ENCODE results near the gene DLK2. TPM values are rescaled to one million over a fixed set of nuclear protein-coding genes. Genes with fewer than 3 reads are reported as not detected.
"Not testable (repeated sequence)": the region's sequence is repeated elsewhere in the genome, so short reads cannot be mapped to it uniquely, and the experiment has no call there.

DLK2 gene
- total and polyA plus RNA-seq, 12 donors = 0.28 to 5.1 (median 1.8) TPM; not detected in 1

- no peak for DNase-seq
- peaks cover 0 to 5% (median 0%) of the 10 kb centered on the region in 7 donors for H3K27me3 ChIP-seq
Observed at GRCh38 chr6:43421831-43422230, 33.5 kb downstream of the DLK2 start.

GRCh38 chr6:43420012-43420709 lies 35.2 kb downstream of the DLK2 start:
- TF ChIP-seq CTCF (IDR thresholded peaks at IDR 0.05) = no peak
- 64 to 66% methylated on average over 5 of the region's 5 CpGs for WGBS, 2 donors
- intact Hi-C loops (cut with DNase I) = no loop called here
- peaks cover 0 to 7% (median 0%) of the 10 kb centered on the region in 11 donors for H3K9me3 ChIP-seq
- no peaks in the 10 kb centered on the region for H3K36me3 ChIP-seq
- peaks cover 0 to 5% (median 0%) of the 10 kb centered on the region in 7 donors for H3K27me3 ChIP-seq
- H3K4me3 ChIP-seq = no peak overlapping the region
- no peak for DNase-seq
- H3K4me1 ChIP-seq = no peaks in the 10 kb centered on the region
- no peak for ATAC-seq
- no peak overlapping the region for H3K27ac ChIP-seq

More at GRCh38 chr6:43421831-43422230, 33.5 kb downstream of the DLK2 start:
- peaks cover 0 to 7% (median 0%) of the 10 kb centered on the region in 11 donors for H3K9me3 ChIP-seq
- TF ChIP-seq CTCF (IDR thresholded peaks at IDR 0.05) = no peak
- H3K4me3 ChIP-seq = no peak overlapping the region
- no peaks in the 10 kb centered on the region for H3K36me3 ChIP-seq
- WGBS, 2 donors = 71 to 78% methylated on average over 3 of the region's 3 CpGs
- H3K27ac ChIP-seq = no peak overlapping the region
- ATAC-seq = no peak
- intact Hi-C loops (cut with DNase I) = no loop called here
- H3K4me1 ChIP-seq = peaks cover 0 to 3% (median under 1%) of the 10 kb centered on the region in 9 donors

- WGBS, 2 donors = 75 to 78% methylated on average over 4 of the region's 4 CpGs
- DNase-seq = no peak
- Histone ChIP-seq H3K27me3 (peaks cover 0 to 7% (median 0%) of the 10 kb centered on the region in 7 donors), H3K4me1 (no peaks in the 10 kb centered on the region), H3K27ac (no peak overlapping the region), H3K4me3 (no peak overlapping the region), H3K9me3 (no peaks in the 10 kb centered on the region), H3K36me3 (no peaks in the 10 kb centered on the region)
- ATAC-seq = no peak
- TF ChIP-seq CTCF (IDR thresholded peaks at IDR 0.05) = no peak
- intact Hi-C loops (cut with DNase I) = no loop called here
Observed at GRCh38 chr6:43416935-43417334, 38.4 kb downstream of the DLK2 start.

- H3K27me3 ChIP-seq; H3K4me3 ChIP-seq; H3K36me3 ChIP-seq; DNase-seq; H3K27ac ChIP-seq; intact Hi-C loops (cut with DNase I); ATAC-seq; H3K9me3 ChIP-seq; H3K4me1 ChIP-seq: not testable (repeated sequence)
- 88 to 95% methylated on average over 8 of the region's 8 CpGs for WGBS, 2 donors
Observed at GRCh38 chr6:43415275-43415674, 40.1 kb downstream of the DLK2 start.

- no peaks in the 10 kb centered on the region for H3K36me3 ChIP-seq
- H3K4me1 ChIP-seq = no peaks in the 10 kb centered on the region
- WGBS, 2 donors = 96 to 100% methylated on average over 2 of the region's 2 CpGs
- no peak for TF ChIP-seq CTCF (IDR thresholded peaks at IDR 0.05)
- H3K27me3 ChIP-seq = peaks cover 0 to 14% (median 0%) of the 10 kb centered on the region in 7 donors
- DNase-seq = no peak
- no peak for ATAC-seq
- H3K9me3 ChIP-seq = no peaks in the 10 kb centered on the region
- intact Hi-C loops (cut with DNase I) = no loop called here
- no peak overlapping the region for H3K4me3 ChIP-seq
- H3K27ac ChIP-seq = no peak overlapping the region
Observed at GRCh38 chr6:43413002-43413401, 42.3 kb downstream of the DLK2 start.
